ENCODE data around the gene FNIP1.

DNA sequence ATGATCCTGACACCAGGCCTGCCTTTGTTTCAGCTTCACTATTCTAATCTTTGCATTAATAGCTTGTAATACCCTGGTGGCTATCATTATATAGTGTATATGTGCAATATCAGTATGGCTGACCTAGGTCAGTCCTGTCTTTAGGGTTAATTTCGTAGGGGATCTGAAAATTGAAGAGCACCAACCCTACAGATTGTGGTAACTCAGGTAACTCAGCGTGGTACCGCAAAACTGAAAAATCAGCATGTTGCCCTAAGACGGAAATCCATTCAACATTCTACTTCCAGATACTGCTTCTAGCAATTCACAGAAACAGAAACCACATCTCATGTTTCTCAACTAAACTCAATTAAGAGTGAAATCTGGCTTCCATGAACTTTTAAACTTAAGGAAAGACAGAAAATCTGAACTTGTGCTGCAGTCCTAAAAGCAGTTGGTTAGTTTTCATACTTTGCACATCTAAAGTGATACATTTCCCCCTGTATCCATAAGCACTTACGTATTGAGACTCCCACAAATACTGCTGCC, 78.3 kb downstream of the FNIP1 start:
- no peak for TF ChIP-seq EP300 (IDR thresholded peaks at IDR 0.05; ENCODE audit: low read depth)
- TF ChIP-seq, protein P1, sequence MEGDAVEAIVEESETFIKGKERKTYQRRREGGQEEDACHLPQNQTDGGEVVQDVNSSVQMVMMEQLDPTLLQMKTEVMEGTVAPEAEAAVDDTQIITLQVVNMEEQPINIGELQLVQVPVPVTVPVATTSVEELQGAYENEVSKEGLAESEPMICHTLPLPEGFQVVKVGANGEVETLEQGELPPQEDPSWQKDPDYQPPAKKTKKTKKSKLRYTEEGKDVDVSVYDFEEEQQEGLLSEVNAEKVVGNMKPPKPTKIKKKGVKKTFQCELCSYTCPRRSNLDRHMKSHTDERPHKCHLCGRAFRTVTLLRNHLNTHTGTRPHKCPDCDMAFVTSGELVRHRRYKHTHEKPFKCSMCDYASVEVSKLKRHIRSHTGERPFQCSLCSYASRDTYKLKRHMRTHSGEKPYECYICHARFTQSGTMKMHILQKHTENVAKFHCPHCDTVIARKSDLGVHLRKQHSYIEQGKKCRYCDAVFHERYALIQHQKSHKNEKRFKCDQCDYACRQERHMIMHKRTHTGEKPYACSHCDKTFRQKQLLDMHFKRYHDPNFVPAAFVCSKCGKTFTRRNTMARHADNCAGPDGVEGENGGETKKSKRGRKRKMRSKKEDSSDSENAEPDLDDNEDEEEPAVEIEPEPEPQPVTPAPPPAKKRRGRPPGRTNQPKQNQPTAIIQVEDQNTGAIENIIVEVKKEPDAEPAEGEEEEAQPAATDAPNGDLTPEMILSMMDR (IDR thresholded peaks at IDR 0.05) = no peak
- no peak for TF ChIP-seq POLR2A (IDR thresholded peaks at IDR 0.05)
- no peak for TF ChIP-seq POLR2AphosphoS5 (IDR thresholded peaks at IDR 0.05)

All from transverse colon (tissue), 4 donors.